GM23248 (cell line): ENCODE measurements around the gene LRRC4B. TPM values are rescaled to one million over a fixed set of nuclear protein-coding genes. Genes with fewer than 3 reads are reported as not detected.

ENCODE experiments used
- DNase-seq: peaks from one replicate; pipeline ENCODE4 v3.0.0-alpha.2; 2015
- H2AFZ ChIP-seq: fragments of 200-600 bp; sonication (generic); 2 replicates; pipeline ENCODE4 v1.6.1; 2016; ENCODE audit warnings: antibody characterized with exemption
- H3F3A ChIP-seq: fragments of 200-600 bp; sonication (generic); 2 replicates; pipeline ENCODE4 v1.6.1; 2016; ENCODE audit warnings: mild to moderate bottlenecking, antibody characterized with exemption, mixed run types; ENCODE audit not compliant: insufficient read depth
- H3K27ac ChIP-seq: fragments of 200-600 bp; sonication (generic); 2 replicates; pipeline ENCODE4 v1.5.1; 2016; ENCODE audit warnings: mild to moderate bottlenecking
- H3K27me3 ChIP-seq: fragments of 200-600 bp; sonication (generic); replicated peaks from 2 replicates; pipeline ENCODE4 v1.6.1; 2016; ENCODE audit warnings: mild to moderate bottlenecking; ENCODE audit not compliant: insufficient read depth
- H3K36me3 ChIP-seq: fragments of 200-600 bp; sonication (generic); 2 replicates; pipeline ENCODE4 v1.6.1; 2016; ENCODE audit warnings: low read depth, mild to moderate bottlenecking
- H3K4me1 ChIP-seq: fragments of 200-600 bp; sonication (generic); 2 replicates; pipeline ENCODE4 v1.6.1; 2016; ENCODE audit warnings: mild to moderate bottlenecking; ENCODE audit not compliant: insufficient read depth
- H3K4me2 ChIP-seq: fragments of 200-600 bp; sonication (generic); one replicate; pipeline ENCODE4 v1.6.1; 2016; ENCODE audit warnings: mild to moderate bottlenecking; ENCODE audit not compliant: unreplicated experiment
- H3K4me3 ChIP-seq: fragments of 200-600 bp; sonication (generic); 2 replicates; pipeline ENCODE4 v1.5.1; 2016; ENCODE audit warnings: mild to moderate bottlenecking
- H3K79me2 ChIP-seq: fragments of 200-600 bp; sonication (generic); 2 replicates; pipeline ENCODE4 v1.6.1; 2016; ENCODE audit warnings: mild to moderate bottlenecking; ENCODE audit not compliant: insufficient read depth
- H3K9ac ChIP-seq: fragments of 200-600 bp; sonication (generic); 2 replicates; pipeline ENCODE4 v1.6.1; 2016; ENCODE audit warnings: mild to moderate bottlenecking
- H3K9me2 ChIP-seq: fragments of 200-600 bp; sonication (generic); 2 replicates; pipeline ENCODE4 v1.6.1; 2016; ENCODE audit warnings: mixed run types, mild to moderate bottlenecking, moderate library complexity; ENCODE audit not compliant: insufficient read depth
- H3K9me3 ChIP-seq: fragments of 200-600 bp; sonication (generic); one replicate; pipeline ENCODE4 v1.6.1; 2017; ENCODE audit warnings: low read depth
- H4K20me1 ChIP-seq: fragments of 200-600 bp; sonication (generic); 2 replicates; pipeline ENCODE4 v1.6.0; 2016; ENCODE audit not compliant: insufficient read depth
- EZH2 ChIP-seq: fragments of 200-600 bp; sonication (generic); IDR thresholded peaks from 2 replicates; pipeline ENCODE4 v1.6.1; 2018; ENCODE audit warnings: antibody characterized with exemption, mild to moderate bottlenecking; ENCODE audit not compliant: insufficient read depth, poor library complexity, severe bottlenecking
- EZH2phosphoT487 ChIP-seq: fragments of 200-600 bp; sonication (generic); IDR thresholded peaks from 2 replicates; pipeline ENCODE4 v1.6.1; 2018; ENCODE audit warnings: antibody characterized with exemption, moderate library complexity, mild to moderate bottlenecking, low read depth; ENCODE audit not compliant: insufficient read depth
- WGBS, 2 experiments: methylation state at CpG; one replicate each; pipeline ENCODE4 v1.1.6; 2015 to 2017; ENCODE audit warnings: low lambda C conversion rate in 2 of 2, low coverage in 1 of 2; ENCODE audit errors: missing lambda C conversion rate in 2 of 2; 5-methylcytosine and 5-hydroxymethylcytosine counted together
- in situ Hi-C: fragments of 300-500 bp; cut with MboI; formaldehyde crosslinking; loops from 2 replicates; pipeline ENCODE4 v1.15.0; 2020
- polyA plus RNA-seq: library from polyadenylated mRNA; unstranded; fragments of >200 nt; fragmentation: Nextera tagmentation; extraction: Ambion mirVana; gene quantifications from 2 replicates; pipeline ENCODE4 v1.2.1, GENCODE V29; 2016
- total RNA-seq: library from RNA; depleted of rRNA; stranded (reverse); fragments of >200 nt; shearing (Covaris generic); gene quantifications from 2 replicates; pipeline ENCODE4 v1.2.3, GENCODE V29; 2014

Gene LRRC4B
- total and polyA plus RNA-seq, 2 experiments from 2014 or later, result not detected

GRCh38 chr19:50553134-50553703 lies 15.0 kb downstream of the LRRC4B start:
- Histone ChIP-seq H3K4me1 (no peaks in the 10 kb centered on the region), H3K4me2 (no peak overlapping the region), H3F3A (no peaks in the 10 kb centered on the region), H3K4me3 (no peak overlapping the region), H3K9me2 (no peaks in the 10 kb centered on the region), H2AFZ (no peak overlapping the region), H3K79me2 (no peaks in the 10 kb centered on the region), H4K20me1 (no peaks in the 10 kb centered on the region), H3K9me3 (no peaks in the 10 kb centered on the region), H3K27me3 (peaks cover 15% of the 10 kb centered on the region; the same call in 1 of the 2 replicates), H3K9ac (no peak overlapping the region), H3K27ac (no peak overlapping the region), H3K36me3 (no peaks in the 10 kb centered on the region)
- in situ Hi-C loops, result no loop called here
- TF ChIP-seq EZH2phosphoT487 (no peak), EZH2 (no peak)
- DNase-seq, result no peak
- WGBS, 2 experiments, result 58 to 61% methylated on average over 18 to 19 of the region's 19 CpGs

DNA sequence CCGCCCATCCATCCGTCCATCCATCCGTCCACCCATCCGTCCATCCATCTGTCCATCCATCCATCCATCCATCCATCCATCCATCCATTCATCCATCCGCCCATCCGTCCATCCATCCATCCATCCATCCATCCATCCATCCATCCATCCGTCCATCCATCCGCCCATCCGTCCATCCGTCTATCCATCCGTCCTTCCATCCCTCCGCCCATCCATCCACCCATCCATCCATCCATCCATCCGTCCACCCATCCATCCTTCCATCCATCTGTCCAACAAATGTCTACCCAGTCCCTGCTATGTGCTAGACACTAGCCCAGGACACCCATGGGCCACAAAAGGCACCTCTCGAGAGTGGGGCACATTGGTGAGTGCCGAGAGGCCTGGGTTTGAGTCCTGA lies 15.7 kb downstream of the LRRC4B start:
- no peak overlapping the region for H3K4me3 ChIP-seq
- H3K4me1 ChIP-seq, result no peaks in the 10 kb centered on the region
- DNase-seq, result no peak
- no peaks in the 10 kb centered on the region for H4K20me1 ChIP-seq
- H3K4me2 ChIP-seq, result no peak overlapping the region
- H3K27me3 ChIP-seq, result peaks cover 11% of the 10 kb centered on the region; the same call in 1 of the 2 replicates
- H3K9ac ChIP-seq, result no peak overlapping the region
- in situ Hi-C loops, result no loop called here
- no peaks in the 10 kb centered on the region for H3K9me2 ChIP-seq
- no peaks in the 10 kb centered on the region for H3F3A ChIP-seq
- TF ChIP-seq EZH2 (no peak), EZH2phosphoT487 (no peak)
- WGBS, 2 experiments, result 61 to 69% methylated on average over 10 to 15 of the region's 15 CpGs
- H3K27ac ChIP-seq, result no peak overlapping the region
- H3K9me3 ChIP-seq, result no peaks in the 10 kb centered on the region
- H3K36me3 ChIP-seq, result no peaks in the 10 kb centered on the region
- no peak overlapping the region for H2AFZ ChIP-seq
- H3K79me2 ChIP-seq, result no peaks in the 10 kb centered on the region

GRCh38 chr19:50551715-50552187 lies 16.5 kb downstream of the LRRC4B start:
- 1% methylated on average over 13 to 22 of the region's 22 CpGs for WGBS, 2 experiments
- TF ChIP-seq EZH2phosphoT487 (no peak), EZH2 (peak; percentile 47)
- Histone ChIP-seq H2AFZ (no peak overlapping the region), H3K9me3 (no peaks in the 10 kb centered on the region), H3F3A (no peaks in the 10 kb centered on the region), H3K9me2 (no peaks in the 10 kb centered on the region), H3K4me3 (no peak overlapping the region), H4K20me1 (no peaks in the 10 kb centered on the region), H3K27me3 (peaks cover 6% of the 10 kb centered on the region; the same call in 1 of the 2 replicates), H3K79me2 (no peaks in the 10 kb centered on the region), H3K4me1 (no peaks in the 10 kb centered on the region), H3K9ac (no peak overlapping the region), H3K36me3 (no peaks in the 10 kb centered on the region), H3K4me2 (no peak overlapping the region), H3K27ac (no peak overlapping the region)
- DNase-seq, result peak; percentile 18
- in situ Hi-C loops, result no loop called here

DNA sequence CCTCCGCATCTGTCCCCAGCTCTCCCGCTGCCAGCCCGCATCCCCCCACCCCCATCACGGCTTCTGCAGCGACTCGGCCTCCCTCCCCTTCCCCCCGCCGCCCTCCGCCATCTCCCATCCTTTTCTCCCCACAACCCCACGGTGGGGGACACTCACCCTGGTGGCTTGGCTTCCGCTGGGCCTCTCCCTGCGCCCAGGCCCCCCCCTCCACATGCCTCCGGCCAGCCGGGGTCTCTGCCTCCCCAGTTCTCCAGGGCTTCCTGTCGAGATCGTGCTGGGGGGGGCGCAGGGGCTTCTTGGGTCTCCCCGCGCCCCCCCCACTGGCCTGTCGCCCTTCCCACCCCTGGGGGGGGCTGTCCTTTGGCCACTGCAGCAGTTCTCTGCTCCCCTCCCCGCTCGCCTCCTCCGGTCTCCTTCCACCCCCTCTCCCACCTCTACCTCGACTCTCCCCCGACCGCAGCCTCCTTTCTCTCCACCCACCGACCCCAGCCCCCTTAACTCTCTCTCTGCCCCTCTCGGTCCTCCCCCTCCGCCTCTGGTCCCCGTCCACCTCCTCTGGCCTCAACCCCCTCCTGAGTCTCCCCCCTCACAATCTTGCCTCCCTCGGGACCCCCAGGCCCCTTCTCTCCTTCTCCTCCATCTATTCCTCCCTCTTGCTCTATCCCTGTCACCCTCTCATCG lies 17.1 kb downstream of the LRRC4B start:
- in situ Hi-C loops, result no loop called here
- peaks cover 6% of the 10 kb centered on the region; the same call in 1 of the 2 replicates for H3K27me3 ChIP-seq

More for the DNA sequence above, 17.1 kb downstream of the LRRC4B start:
- DNase-seq, result no peak
- H3K9me2 ChIP-seq, result no peaks in the 10 kb centered on the region
- no peaks in the 10 kb centered on the region for H3F3A ChIP-seq
- H3K9me3 ChIP-seq, result no peaks in the 10 kb centered on the region
- no peak overlapping the region for H2AFZ ChIP-seq
- H3K79me2 ChIP-seq, result no peaks in the 10 kb centered on the region
- no peak overlapping the region for H3K4me2 ChIP-seq
- H3K9ac ChIP-seq, result no peak overlapping the region
- H4K20me1 ChIP-seq, result no peaks in the 10 kb centered on the region
- H3K4me3 ChIP-seq, result no peak overlapping the region
- TF ChIP-seq EZH2, result no peak
- TF ChIP-seq EZH2phosphoT487, result no peak
- H3K36me3 ChIP-seq, result no peaks in the 10 kb centered on the region
- 27 to 38% methylated on average over 10 to 32 of the region's 32 CpGs for whole genome bisulfite sequencing, 2 experiments
- no peaks in the 10 kb centered on the region for H3K4me1 ChIP-seq
- no peak overlapping the region for H3K27ac ChIP-seq
